ENCODE results near the gene YKT6.
"Not testable (repeated sequence)": the region's sequence is repeated elsewhere in the genome, so short reads cannot be mapped to it uniquely, and the experiment has no call there.

The YKT6 gene

GRCh38 chr7:44193011-44193802, 7.6 kb upstream of the YKT6 start:
- no peak for DNase-seq (ENCODE audit: low read depth)

GRCh38 chr7:44194069-44194468, 6.7 kb upstream of the YKT6 start:
- no peak for DNase-seq (ENCODE audit: low read depth)

GRCh38 chr7:44194562-44195145, 6.1 kb upstream of the YKT6 start:
- no peak for DNase-seq (ENCODE audit: low read depth)

- DNase-seq (ENCODE audit: low read depth): no peak
Observed at GRCh38 chr7:44195889-44196288, 4.9 kb upstream of the YKT6 start.

GRCh38 chr7:44196450-44196872, 4.3 kb upstream of the YKT6 start:
- DNase-seq (ENCODE audit: low read depth): no peak

- no peak for DNase-seq (ENCODE audit: low read depth)
Observed at GRCh38 chr7:44197474-44197873, 3.3 kb upstream of the YKT6 start.

- not testable (repeated sequence) for DNase-seq (ENCODE audit: low read depth)
Observed at GRCh38 chr7:44200163-44200562, 615 bp upstream of the YKT6 start.

GRCh38 chr7:44201813-44202212, 1.0 kb downstream of the YKT6 start:
- DNase-seq (ENCODE audit: low read depth): no peak

- no peak for DNase-seq (ENCODE audit: low read depth)
Observed at GRCh38 chr7:44206008-44206407, 5.2 kb downstream of the YKT6 start.

GRCh38 chr7:44208085-44208484, 7.3 kb downstream of the YKT6 start:
- no peak for DNase-seq (ENCODE audit: low read depth)

- no peak for DNase-seq (ENCODE audit: low read depth)
Observed at GRCh38 chr7:44210107-44210506, 9.3 kb downstream of the YKT6 start.

- DNase-seq (ENCODE audit: low read depth): no peak
Observed at GRCh38 chr7:44211126-44211675, 10.4 kb downstream of the YKT6 start.

GRCh38 chr7:44212018-44212417, 11.2 kb downstream of the YKT6 start:
- DNase-seq (ENCODE audit: low read depth): no peak

GRCh38 chr7:44212581-44213184, 11.9 kb downstream of the YKT6 start:
- no peak for DNase-seq (ENCODE audit: low read depth)

- DNase-seq (ENCODE audit: low read depth): no peak
Observed at GRCh38 chr7:44213206-44213876, 12.6 kb downstream of the YKT6 start.

GRCh38 chr7:44213877-44214388, 13.2 kb downstream of the YKT6 start:
- no peak for DNase-seq (ENCODE audit: low read depth)

- no peak for DNase-seq (ENCODE audit: low read depth)
Observed at GRCh38 chr7:44215531-44215930, 14.8 kb downstream of the YKT6 start.

- DNase-seq (ENCODE audit: low read depth): no peak
Observed at GRCh38 chr7:44216019-44216418, 15.2 kb downstream of the YKT6 start.

- no peak for DNase-seq (ENCODE audit: low read depth)
Observed at GRCh38 chr7:44216521-44217222, 15.9 kb downstream of the YKT6 start.

GRCh38 chr7:44217223-44217714, 16.5 kb downstream of the YKT6 start:
- no peak for DNase-seq (ENCODE audit: low read depth)

GRCh38 chr7:44217852-44218402, 17.1 kb downstream of the YKT6 start:
- DNase-seq (ENCODE audit: low read depth): no peak

All from stimulated activated CD8-positive, alpha-beta memory T cell treated with anti-CD3 and anti-CD28 coated beads, Interleukin-15, amount 100 ng/mL, for 24 hours (primary cell).